GM23338 (cell line): ENCODE results near the gene SSR4.

Experiments
- CREB1 ChIP-seq: fragments of 250-450 bp; sonication (Bioruptor Pico); IDR thresholded peaks from 2 replicates; pipeline ENCODE4 v1.5.0; 2020; ENCODE audit warnings: low read depth, mild to moderate bottlenecking, moderate library complexity
- EZH2 ChIP-seq: fragments of 200-600 bp; sonication (generic); IDR thresholded peaks from one replicate; pipeline ENCODE4 v1.8.0; 2017; ENCODE audit warnings: antibody characterized with exemption, mild to moderate bottlenecking, low read depth; ENCODE audit not compliant: unreplicated experiment
- EZH2phosphoT487 ChIP-seq: fragments of 200-600 bp; sonication (generic); IDR thresholded peaks from one replicate; pipeline ENCODE4 v1.8.1; 2018; ENCODE audit warnings: antibody characterized with exemption; ENCODE audit not compliant: unreplicated experiment
- JUNB ChIP-seq: IDR thresholded peaks from one replicate; pipeline ENCODE4 v1.6.1; 2016; ENCODE audit warnings: antibody characterized with exemption; ENCODE audit not compliant: unreplicated experiment
- POLR2AphosphoS5 ChIP-seq: IDR thresholded peaks from 2 replicates; pipeline ENCODE4 v1.6.1; 2016; ENCODE audit warnings: antibody characterized with exemption, low read depth
- STAT1 ChIP-seq: IDR thresholded peaks from one replicate; pipeline ENCODE4 v1.6.1; 2016; ENCODE audit warnings: antibody characterized with exemption; ENCODE audit not compliant: unreplicated experiment
- ZNF114 ChIP-seq: fragments of 250-450 bp; sonication (Bioruptor Pico); IDR thresholded peaks from 2 replicates; pipeline ENCODE4 v1.5.0; 2020; ENCODE audit warnings: mild to moderate bottlenecking, moderate library complexity
- ZNF331 ChIP-seq: fragments of 250-450 bp; sonication (Bioruptor Pico); IDR thresholded peaks from 2 replicates; pipeline ENCODE4 v1.5.0; 2020; ENCODE audit warnings: low read depth, mild to moderate bottlenecking, moderate library complexity
- TF ChIP-seq, protein P1 (sequence below), 2 experiments: fragments of 200-600 bp in 1 of 2; sonication (generic) in 1 of 2; conservative IDR thresholded peaks; 2 replicates each; pipeline versions ENCODE4 v1.5.1 to v1.6.1; 2016 to 2017; ENCODE audit warnings: antibody characterized with exemption in 2 of 2, low read depth in 2 of 2, mild to moderate bottlenecking in 2 of 2, moderate library complexity in 1 of 2
- TF ChIP-seq, protein P2 (sequence below): IDR thresholded peaks from one replicate; pipeline ENCODE4 v1.6.1; 2018; ENCODE audit warnings: antibody characterized with exemption; ENCODE audit not compliant: unreplicated experiment
- TF ChIP-seq, protein P3 (sequence below): IDR thresholded peaks from 2 replicates; pipeline ENCODE4 v1.6.1; 2016; ENCODE audit warnings: antibody characterized with exemption
- TF ChIP-seq, protein P4 (sequence below): fragments of 250-450 bp; sonication (Bioruptor Pico); IDR thresholded peaks from 2 replicates; pipeline ENCODE4 v1.5.0; 2020; ENCODE audit warnings: mild to moderate bottlenecking, moderate library complexity

DNA sequence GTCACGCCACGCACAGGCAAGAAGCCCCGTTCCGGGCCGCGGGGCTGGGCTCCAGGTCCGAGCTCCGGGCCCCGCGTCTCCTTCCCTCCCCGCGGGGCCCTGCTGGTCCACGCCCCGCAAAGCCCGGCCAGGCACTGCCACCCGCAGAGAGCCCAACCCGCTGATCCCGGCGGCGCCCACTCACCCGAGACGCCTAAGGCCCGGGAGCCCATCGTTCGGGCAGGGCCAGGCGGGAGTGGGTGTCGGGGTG lies 35.0 kb downstream of the SSR4 start:
- TF ChIP-seq POLR2AphosphoS5 (no peak), EZH2 (no peak), EZH2phosphoT487 (no peak), ZNF114 (no peak), CREB1 (CRISPR knock-in tag) (no peak), JUNB (no peak), ZNF331 (CRISPR knock-in tag) (no peak), STAT1 (no peak)
- TF ChIP-seq, protein P1, sequence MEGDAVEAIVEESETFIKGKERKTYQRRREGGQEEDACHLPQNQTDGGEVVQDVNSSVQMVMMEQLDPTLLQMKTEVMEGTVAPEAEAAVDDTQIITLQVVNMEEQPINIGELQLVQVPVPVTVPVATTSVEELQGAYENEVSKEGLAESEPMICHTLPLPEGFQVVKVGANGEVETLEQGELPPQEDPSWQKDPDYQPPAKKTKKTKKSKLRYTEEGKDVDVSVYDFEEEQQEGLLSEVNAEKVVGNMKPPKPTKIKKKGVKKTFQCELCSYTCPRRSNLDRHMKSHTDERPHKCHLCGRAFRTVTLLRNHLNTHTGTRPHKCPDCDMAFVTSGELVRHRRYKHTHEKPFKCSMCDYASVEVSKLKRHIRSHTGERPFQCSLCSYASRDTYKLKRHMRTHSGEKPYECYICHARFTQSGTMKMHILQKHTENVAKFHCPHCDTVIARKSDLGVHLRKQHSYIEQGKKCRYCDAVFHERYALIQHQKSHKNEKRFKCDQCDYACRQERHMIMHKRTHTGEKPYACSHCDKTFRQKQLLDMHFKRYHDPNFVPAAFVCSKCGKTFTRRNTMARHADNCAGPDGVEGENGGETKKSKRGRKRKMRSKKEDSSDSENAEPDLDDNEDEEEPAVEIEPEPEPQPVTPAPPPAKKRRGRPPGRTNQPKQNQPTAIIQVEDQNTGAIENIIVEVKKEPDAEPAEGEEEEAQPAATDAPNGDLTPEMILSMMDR (conservative IDR thresholded peaks at IDR 0.05; ENCODE audit: low read depth in 2 of 2) = no peak
- TF ChIP-seq, protein P2, sequence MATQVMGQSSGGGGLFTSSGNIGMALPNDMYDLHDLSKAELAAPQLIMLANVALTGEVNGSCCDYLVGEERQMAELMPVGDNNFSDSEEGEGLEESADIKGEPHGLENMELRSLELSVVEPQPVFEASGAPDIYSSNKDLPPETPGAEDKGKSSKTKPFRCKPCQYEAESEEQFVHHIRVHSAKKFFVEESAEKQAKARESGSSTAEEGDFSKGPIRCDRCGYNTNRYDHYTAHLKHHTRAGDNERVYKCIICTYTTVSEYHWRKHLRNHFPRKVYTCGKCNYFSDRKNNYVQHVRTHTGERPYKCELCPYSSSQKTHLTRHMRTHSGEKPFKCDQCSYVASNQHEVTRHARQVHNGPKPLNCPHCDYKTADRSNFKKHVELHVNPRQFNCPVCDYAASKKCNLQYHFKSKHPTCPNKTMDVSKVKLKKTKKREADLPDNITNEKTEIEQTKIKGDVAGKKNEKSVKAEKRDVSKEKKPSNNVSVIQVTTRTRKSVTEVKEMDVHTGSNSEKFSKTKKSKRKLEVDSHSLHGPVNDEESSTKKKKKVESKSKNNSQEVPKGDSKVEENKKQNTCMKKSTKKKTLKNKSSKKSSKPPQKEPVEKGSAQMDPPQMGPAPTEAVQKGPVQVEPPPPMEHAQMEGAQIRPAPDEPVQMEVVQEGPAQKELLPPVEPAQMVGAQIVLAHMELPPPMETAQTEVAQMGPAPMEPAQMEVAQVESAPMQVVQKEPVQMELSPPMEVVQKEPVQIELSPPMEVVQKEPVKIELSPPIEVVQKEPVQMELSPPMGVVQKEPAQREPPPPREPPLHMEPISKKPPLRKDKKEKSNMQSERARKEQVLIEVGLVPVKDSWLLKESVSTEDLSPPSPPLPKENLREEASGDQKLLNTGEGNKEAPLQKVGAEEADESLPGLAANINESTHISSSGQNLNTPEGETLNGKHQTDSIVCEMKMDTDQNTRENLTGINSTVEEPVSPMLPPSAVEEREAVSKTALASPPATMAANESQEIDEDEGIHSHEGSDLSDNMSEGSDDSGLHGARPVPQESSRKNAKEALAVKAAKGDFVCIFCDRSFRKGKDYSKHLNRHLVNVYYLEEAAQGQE = no peak
- TF ChIP-seq, protein P3, sequence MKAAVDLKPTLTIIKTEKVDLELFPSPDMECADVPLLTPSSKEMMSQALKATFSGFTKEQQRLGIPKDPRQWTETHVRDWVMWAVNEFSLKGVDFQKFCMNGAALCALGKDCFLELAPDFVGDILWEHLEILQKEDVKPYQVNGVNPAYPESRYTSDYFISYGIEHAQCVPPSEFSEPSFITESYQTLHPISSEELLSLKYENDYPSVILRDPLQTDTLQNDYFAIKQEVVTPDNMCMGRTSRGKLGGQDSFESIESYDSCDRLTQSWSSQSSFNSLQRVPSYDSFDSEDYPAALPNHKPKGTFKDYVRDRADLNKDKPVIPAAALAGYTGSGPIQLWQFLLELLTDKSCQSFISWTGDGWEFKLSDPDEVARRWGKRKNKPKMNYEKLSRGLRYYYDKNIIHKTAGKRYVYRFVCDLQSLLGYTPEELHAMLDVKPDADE = no peak
- TF ChIP-seq, protein P4, sequence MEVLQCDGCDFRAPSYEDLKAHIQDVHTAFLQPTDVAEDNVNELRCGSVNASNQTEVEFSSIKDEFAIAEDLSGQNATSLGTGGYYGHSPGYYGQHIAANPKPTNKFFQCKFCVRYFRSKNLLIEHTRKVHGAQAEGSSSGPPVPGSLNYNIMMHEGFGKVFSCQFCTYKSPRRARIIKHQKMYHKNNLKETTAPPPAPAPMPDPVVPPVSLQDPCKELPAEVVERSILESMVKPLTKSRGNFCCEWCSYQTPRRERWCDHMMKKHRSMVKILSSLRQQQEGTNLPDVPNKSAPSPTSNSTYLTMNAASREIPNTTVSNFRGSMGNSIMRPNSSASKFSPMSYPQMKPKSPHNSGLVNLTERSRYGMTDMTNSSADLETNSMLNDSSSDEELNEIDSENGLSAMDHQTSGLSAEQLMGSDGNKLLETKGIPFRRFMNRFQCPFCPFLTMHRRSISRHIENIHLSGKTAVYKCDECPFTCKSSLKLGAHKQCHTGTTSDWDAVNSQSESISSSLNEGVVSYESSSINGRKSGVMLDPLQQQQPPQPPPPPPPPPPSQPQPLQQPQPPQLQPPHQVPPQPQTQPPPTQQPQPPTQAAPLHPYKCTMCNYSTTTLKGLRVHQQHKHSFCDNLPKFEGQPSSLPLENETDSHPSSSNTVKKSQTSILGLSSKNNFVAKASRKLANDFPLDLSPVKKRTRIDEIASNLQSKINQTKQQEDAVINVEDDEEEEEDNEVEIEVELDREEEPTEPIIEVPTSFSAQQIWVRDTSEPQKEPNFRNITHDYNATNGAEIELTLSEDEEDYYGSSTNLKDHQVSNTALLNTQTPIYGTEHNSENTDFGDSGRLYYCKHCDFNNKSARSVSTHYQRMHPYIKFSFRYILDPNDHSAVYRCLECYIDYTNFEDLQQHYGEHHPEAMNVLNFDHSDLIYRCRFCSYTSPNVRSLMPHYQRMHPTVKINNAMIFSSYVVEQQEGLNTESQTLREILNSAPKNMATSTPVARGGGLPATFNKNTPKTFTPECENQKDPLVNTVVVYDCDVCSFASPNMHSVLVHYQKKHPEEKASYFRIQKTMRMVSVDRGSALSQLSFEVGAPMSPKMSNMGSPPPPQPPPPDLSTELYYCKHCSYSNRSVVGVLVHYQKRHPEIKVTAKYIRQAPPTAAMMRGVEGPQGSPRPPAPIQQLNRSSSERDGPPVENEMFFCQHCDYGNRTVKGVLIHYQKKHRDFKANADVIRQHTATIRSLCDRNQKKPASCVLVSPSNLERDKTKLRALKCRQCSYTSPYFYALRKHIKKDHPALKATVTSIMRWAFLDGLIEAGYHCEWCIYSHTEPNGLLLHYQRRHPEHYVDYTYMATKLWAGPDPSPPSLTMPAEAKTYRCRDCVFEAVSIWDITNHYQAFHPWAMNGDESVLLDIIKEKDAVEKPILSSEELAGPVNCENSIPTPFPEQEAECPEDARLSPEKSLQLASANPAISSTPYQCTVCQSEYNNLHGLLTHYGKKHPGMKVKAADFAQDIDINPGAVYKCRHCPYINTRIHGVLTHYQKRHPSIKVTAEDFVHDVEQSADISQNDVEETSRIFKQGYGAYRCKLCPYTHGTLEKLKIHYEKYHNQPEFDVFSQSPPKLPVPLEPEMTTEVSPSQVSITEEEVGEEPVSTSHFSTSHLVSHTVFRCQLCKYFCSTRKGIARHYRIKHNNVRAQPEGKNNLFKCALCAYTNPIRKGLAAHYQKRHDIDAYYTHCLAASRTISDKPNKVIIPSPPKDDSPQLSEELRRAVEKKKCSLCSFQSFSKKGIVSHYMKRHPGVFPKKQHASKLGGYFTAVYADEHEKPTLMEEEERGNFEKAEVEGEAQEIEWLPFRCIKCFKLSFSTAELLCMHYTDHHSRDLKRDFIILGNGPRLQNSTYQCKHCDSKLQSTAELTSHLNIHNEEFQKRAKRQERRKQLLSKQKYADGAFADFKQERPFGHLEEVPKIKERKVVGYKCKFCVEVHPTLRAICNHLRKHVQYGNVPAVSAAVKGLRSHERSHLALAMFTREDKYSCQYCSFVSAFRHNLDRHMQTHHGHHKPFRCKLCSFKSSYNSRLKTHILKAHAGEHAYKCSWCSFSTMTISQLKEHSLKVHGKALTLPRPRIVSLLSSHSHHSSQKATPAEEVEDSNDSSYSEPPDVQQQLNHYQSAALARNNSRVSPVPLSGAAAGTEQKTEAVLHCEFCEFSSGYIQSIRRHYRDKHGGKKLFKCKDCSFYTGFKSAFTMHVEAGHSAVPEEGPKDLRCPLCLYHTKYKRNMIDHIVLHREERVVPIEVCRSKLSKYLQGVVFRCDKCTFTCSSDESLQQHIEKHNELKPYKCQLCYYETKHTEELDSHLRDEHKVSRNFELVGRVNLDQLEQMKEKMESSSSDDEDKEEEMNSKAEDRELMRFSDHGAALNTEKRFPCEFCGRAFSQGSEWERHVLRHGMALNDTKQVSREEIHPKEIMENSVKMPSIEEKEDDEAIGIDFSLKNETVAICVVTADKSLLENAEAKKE = no peak
